GM12878 (cell line): ENCODE measurements around the gene RALGPS2. TPM values are rescaled to one million over a fixed set of nuclear protein-coding genes. Genes with fewer than 3 reads are reported as not detected.
"Not testable (repeated sequence)": the region's sequence is repeated elsewhere in the genome, so short reads cannot be mapped to it uniquely, and the experiment has no call there.

ENCODE experiments used
- ATAC-seq: fragments of 200-7000 bp; cut with Tn5 transposase; 3 replicates; pipeline ENCODE4 v1.9.1; 2020; ENCODE audit warnings: mild to moderate bottlenecking, moderate library complexity
- BruUV-seq: library from RNA; stranded (reverse); fragments of 400-500 nt; replicated peaks from 2 replicates; lab custom pipeline; 2021; lab: Mats Ljungman, UMichigan
- CTCF ChIA-PET: fragments of 300-600 bp; sonication (Branson Sonifier 250); formaldehyde crosslinking; extraction: SDS; loops from one replicate; lab custom pipeline; 2021; ENCODE audit warnings: inconsistent platforms; lab: Yijun Ruan, JAX
- POLR2A ChIA-PET: fragments of 350-600 bp; formaldehyde crosslinking; extraction: SDS; loops from one replicate; lab custom pipeline; 2021; ENCODE audit warnings: inconsistent platforms; lab: Charles Lee
- RAD21 ChIA-PET: fragments of 300-600 bp; sonication (Branson Sonifier 250); formaldehyde crosslinking; loops from one replicate; lab custom pipeline; 2023; ENCODE audit warnings: antibody characterized with exemption; ENCODE audit not compliant: unreplicated experiment; lab: Charles Lee
- SMC1A ChIA-PET: fragments of 300-600 bp; sonication (Branson Sonifier 250); formaldehyde crosslinking; loops from one replicate; lab custom pipeline; 2023; ENCODE audit not compliant: unreplicated experiment, uncharacterized antibody; lab: Charles Lee
- DNase-seq: peaks from one replicate; pipeline ENCODE4 v3.0.0-alpha.2; 2011; ENCODE audit warnings: low read depth, low spot score
- FAIRE-seq: peaks from 3 replicates; lab custom pipeline; 2011; peaks lifted over from hg19 to GRCh38; lab: Jason Lieb, UNC
- H2AFZ ChIP-seq: 2 replicates; pipeline ENCODE4 v1.6.0; 2011; ENCODE audit warnings: low read depth, low read length, control low read depth; ENCODE audit not compliant: control insufficient read depth
- H3K27ac ChIP-seq: 2 replicates; pipeline ENCODE4 v1.5.1; 2011; ENCODE audit warnings: control low read depth; ENCODE audit not compliant: control insufficient read depth, insufficient read depth
- H3K27me3 ChIP-seq, 2 experiments: replicated peaks in 1 of 2; 2 replicates each; pipeline versions ENCODE4 v1.6.0 to v1.6.1; 2011; ENCODE audit warnings: low read length in 1 of 2; ENCODE audit not compliant: control insufficient read depth in 2 of 2, insufficient read depth in 2 of 2
- H3K36me3 ChIP-seq, 2 experiments: 2 replicates each; pipeline ENCODE4 v1.5.1; 2011; ENCODE audit warnings: low read length in 1 of 2; ENCODE audit not compliant: control insufficient read depth in 2 of 2, insufficient read depth in 2 of 2
- H3K4me1 ChIP-seq: 2 replicates; pipeline ENCODE4 v1.6.1; 2011; ENCODE audit warnings: mild to moderate bottlenecking, low read length, moderate library complexity, mixed read lengths; ENCODE audit not compliant: control insufficient read depth, insufficient read depth
- H3K4me2 ChIP-seq: 2 replicates; pipeline ENCODE4 v1.6.0; 2011; ENCODE audit warnings: control low read depth; ENCODE audit not compliant: control insufficient read depth, insufficient read depth
- H3K4me3 ChIP-seq: fragments of 200-600 bp; sonication (generic); 2 replicates; pipeline ENCODE4 v1.5.1; 2016
- H3K79me2 ChIP-seq: 2 replicates; pipeline ENCODE4 v1.6.0; 2011; ENCODE audit warnings: low read length; ENCODE audit not compliant: control insufficient read depth, insufficient read depth
- H3K9ac ChIP-seq: 2 replicates; pipeline ENCODE4 v1.8.0; 2011; ENCODE audit warnings: low read length, control low read depth, mixed read lengths; ENCODE audit not compliant: control insufficient read depth, insufficient read depth
- H3K9me3 ChIP-seq: replicated peaks from 3 replicates; pipeline ENCODE4 v1.5.1; 2011; ENCODE audit warnings: mild to moderate bottlenecking, low read length; ENCODE audit not compliant: control insufficient read depth, insufficient read depth
- H4K20me1 ChIP-seq: 2 replicates; pipeline ENCODE4 v1.6.0; 2011; ENCODE audit not compliant: control insufficient read depth, insufficient read depth
- CEBPB ChIP-seq, 2 experiments: fragments of 150-350 bp in 1 of 2; IDR thresholded peaks; 2 replicates each; pipeline ENCODE4 v1.6.1; 2012 to 2014; ENCODE audit warnings: low read depth in 2 of 2, low read length in 2 of 2, borderline replicate concordance in 1 of 2, inconsistent platforms in 1 of 2
- GABPA ChIP-seq: IDR thresholded peaks from 2 replicates; pipeline ENCODE4 v1.6.1; 2014; ENCODE audit warnings: antibody characterized with exemption, low read depth, mild to moderate bottlenecking, inconsistent platforms
- NR2C2 ChIP-seq: IDR thresholded peaks from 2 replicates; pipeline ENCODE4 v1.6.1; 2011; ENCODE audit warnings: borderline replicate concordance, low read depth; ENCODE audit not compliant: control insufficient read depth, insufficient read length
- RB1 ChIP-seq: fragments of 450-650 bp; formaldehyde crosslinking; IDR thresholded peaks from 2 replicates; pipeline ENCODE4 v1.6.1; 2017; ENCODE audit warnings: mild to moderate bottlenecking, borderline replicate concordance
- STAT1 ChIP-seq: fragments of 450-650 bp; conservative IDR thresholded peaks from 2 replicates; pipeline ENCODE4 v1.6.1; 2014; ENCODE audit warnings: antibody characterized with exemption, mild to moderate bottlenecking
- WGBS: methylation state at CpG from one replicate; pipeline ENCODE4 v1.1.6; 2016; ENCODE audit warnings: low lambda C conversion rate; ENCODE audit not compliant: insufficient replicate concordance, insufficient coverage; ENCODE audit errors: missing lambda C conversion rate; 5-methylcytosine and 5-hydroxymethylcytosine counted together
- in situ Hi-C: fragments of 300-500 bp; cut with MboI; formaldehyde crosslinking; loops from 9 replicates; pipeline ENCODE4 v1.14.3; 2018; ENCODE audit warnings: mixed read lengths
- intact Hi-C: fragments of 100-400 bp; cut with micrococcal nuclease; formaldehyde crosslinking; loops from one replicate; pipeline ENCODE4 v1.14.2; 2022; ENCODE audit not compliant: unreplicated experiment
- polyA plus RNA-seq, 11 experiments: library from polyadenylated mRNA; depleted of rRNA in 4 of 11; unstranded in 6 of 11; stranded (reverse) in 5 of 11; fragments of >200 nt; fragmentation: Nextera tagmentation in 4 of 11; fragmentation: Illumina TruSeq in 1 of 11; extraction: Ambion mirVana in 4 of 11; extraction: Trizol in 1 of 11; gene quantifications; 1 replicate in 1 of 11; 2 replicates in 10 of 11; pipeline versions ENCODE4 v1.2.1 to v1.2.3, GENCODE V29; 2011 to 2016; ENCODE audit warnings: inconsistent platforms in 2 of 11, missing spikeins in 2 of 11, low read depth in 1 of 11
- total RNA-seq, 4 experiments: library from RNA; depleted of rRNA in 3 of 4; stranded (reverse); fragments of >200 nt in 3 of 4; fragmentation: Illumina TruSeq in 1 of 4; extraction: Trizol in 1 of 4; gene quantifications; 2 replicates each; pipeline versions ENCODE4 v1.2.1 to v1.2.3, GENCODE V29; 2013 to 2021
- TF ChIP-seq, protein P1 (sequence below): fragments of 450-650 bp; IDR thresholded peaks from 2 replicates; pipeline ENCODE4 v1.6.1; 2017; ENCODE audit warnings: antibody characterized with exemption, mild to moderate bottlenecking, moderate library complexity

Gene RALGPS2
- total and polyA plus RNA-seq, 10 of the 15 experiments (the other 5 are each of a cell fraction or from before 2014, with no cell fraction given) = 0.08 to 3.7 (median 0.50) TPM

DNA sequence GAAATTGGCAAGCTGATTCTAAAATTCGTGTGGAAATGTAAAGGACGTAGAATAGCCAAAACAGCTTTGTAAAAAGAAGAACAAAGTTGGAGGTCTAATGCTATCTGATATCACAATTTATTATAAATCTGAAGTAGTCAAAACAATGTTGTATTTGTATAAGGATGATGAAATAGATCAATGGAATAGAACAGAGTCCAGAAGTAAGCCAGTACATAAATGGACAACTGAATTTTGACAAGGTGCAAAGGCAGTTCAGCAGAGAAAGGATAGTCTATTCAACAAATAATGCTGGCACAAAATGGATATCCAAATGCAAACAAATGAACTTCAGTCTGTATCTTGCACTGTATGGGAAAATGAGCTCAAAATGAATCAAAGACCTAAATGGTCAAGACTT, 20.2 kb downstream of the RALGPS2 start (continued):
- TF ChIP-seq GABPA = no peak
- TF ChIP-seq NR2C2 = no peak
- TF ChIP-seq, all 136 proteins: peak for 0

DNA sequence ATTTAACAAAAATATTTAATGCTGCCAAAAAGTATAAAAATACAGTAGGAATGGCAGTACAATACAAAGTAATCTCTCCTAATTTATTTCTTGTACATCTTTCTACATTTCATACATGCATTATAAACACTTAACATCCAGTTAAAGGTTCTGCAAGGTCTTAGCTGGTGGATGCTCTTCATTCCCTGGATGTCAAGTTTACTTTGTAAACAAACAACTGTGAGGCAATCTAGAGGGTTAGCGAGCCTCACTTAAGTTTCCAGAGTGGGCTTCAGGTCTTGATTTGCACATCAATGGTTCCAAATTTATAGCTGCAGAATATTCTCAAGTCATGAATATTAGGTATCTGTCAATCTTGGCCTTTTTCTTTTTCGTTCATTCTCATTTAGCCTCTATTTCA, 21.3 kb downstream of the RALGPS2 start:
- Histone ChIP-seq H3K9me3 (no peaks in the 10 kb centered on the region), H3K4me2 (no peak overlapping the region), H3K36me3 (no peaks in the 10 kb centered on the region), H3K9ac (no peak overlapping the region), H3K27me3 (no peaks in the 10 kb centered on the region), H2AFZ (no peak overlapping the region), H3K4me3 (no peak overlapping the region), H3K27ac (no peak overlapping the region), H4K20me1 (no peaks in the 10 kb centered on the region), H3K4me1 (no peaks in the 10 kb centered on the region), H3K79me2 (no peaks in the 10 kb centered on the region)
- in situ Hi-C loops = no loop called here
- intact Hi-C loops = no loop called here
- ChIA-PET POLR2A (no interaction called here), CTCF (no interaction called here), SMC1A (interaction anchor here (0.9 kb wide), 1 partner anchor 81 kb away, joined by 3 read pairs; no protein-coding TSS in a partner anchor), RAD21 (no interaction called here)
- WGBS = 45% methylated on average over 2 of the region's 2 CpGs
- TF ChIP-seq CEBPB (IDR thresholded peaks at IDR 0.05; ENCODE audit: borderline replicate concordance in 1 of 2, low read depth in 2 of 2, low read length in 2 of 2) = no peak
- TF ChIP-seq, protein P1, sequence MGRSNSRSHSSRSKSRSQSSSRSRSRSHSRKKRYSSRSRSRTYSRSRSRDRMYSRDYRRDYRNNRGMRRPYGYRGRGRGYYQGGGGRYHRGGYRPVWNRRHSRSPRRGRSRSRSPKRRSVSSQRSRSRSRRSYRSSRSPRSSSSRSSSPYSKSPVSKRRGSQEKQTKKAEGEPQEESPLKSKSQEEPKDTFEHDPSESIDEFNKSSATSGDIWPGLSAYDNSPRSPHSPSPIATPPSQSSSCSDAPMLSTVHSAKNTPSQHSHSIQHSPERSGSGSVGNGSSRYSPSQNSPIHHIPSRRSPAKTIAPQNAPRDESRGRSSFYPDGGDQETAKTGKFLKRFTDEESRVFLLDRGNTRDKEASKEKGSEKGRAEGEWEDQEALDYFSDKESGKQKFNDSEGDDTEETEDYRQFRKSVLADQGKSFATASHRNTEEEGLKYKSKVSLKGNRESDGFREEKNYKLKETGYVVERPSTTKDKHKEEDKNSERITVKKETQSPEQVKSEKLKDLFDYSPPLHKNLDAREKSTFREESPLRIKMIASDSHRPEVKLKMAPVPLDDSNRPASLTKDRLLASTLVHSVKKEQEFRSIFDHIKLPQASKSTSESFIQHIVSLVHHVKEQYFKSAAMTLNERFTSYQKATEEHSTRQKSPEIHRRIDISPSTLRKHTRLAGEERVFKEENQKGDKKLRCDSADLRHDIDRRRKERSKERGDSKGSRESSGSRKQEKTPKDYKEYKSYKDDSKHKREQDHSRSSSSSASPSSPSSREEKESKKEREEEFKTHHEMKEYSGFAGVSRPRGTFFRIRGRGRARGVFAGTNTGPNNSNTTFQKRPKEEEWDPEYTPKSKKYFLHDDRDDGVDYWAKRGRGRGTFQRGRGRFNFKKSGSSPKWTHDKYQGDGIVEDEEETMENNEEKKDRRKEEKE = no peak
- no peak for TF ChIP-seq STAT1
- TF ChIP-seq RB1 = no peak
- DNase-seq (no peak), FAIRE-seq (no peak), ATAC-seq (no peak)
- BruUV-seq = no TSS peak

DNA sequence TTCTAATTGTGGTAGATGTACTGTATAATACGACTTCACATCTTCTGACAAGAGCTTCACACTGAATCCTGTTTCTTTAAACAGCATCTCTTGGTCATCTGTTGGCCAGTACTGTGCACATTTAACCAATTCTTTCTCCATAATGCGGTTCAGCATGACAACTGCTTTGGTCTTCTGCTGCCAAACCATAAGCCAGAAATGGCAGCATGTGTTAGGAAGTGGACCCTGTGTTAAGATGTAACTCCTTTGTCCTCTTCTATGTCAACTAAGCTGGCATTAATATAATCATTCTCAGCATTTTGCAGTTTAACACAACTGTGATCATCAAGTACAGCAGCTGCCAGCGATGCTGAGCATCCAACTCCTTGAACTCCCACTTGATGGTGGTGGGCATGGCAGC, 22.3 kb downstream of the RALGPS2 start:
- H3K4me3 ChIP-seq, H3K4me1 ChIP-seq, H3K4me2 ChIP-seq, in situ Hi-C loops, BruUV-seq, ATAC-seq, CTCF ChIA-PET, POLR2A ChIA-PET, H3K27ac ChIP-seq, SMC1A ChIA-PET, H4K20me1 ChIP-seq, H3K36me3 ChIP-seq, intact Hi-C loops, H3K27me3 ChIP-seq, FAIRE-seq, H3K9ac ChIP-seq, H2AFZ ChIP-seq, H3K9me3 ChIP-seq, RAD21 ChIA-PET, H3K79me2 ChIP-seq, DNase-seq: not testable (repeated sequence)
- 9% methylated on average over 3 of the region's 3 CpGs for WGBS
